Mucosa of descending colon (tissue), 3 donors: ENCODE data around the gene CEP170B. TPM values are rescaled to one million over a fixed set of nuclear protein-coding genes. Genes with fewer than 3 reads are reported as not detected.
"Not testable (repeated sequence)": the region's sequence is repeated elsewhere in the genome, so short reads cannot be mapped to it uniquely, and the experiment has no call there.

Source experiments
- ATAC-seq: fragments of 200-7000 bp; cut with Tn5 transposase; one replicate; pipeline ENCODE4 v1.9.1; 2020; ENCODE audit warnings: mild to moderate bottlenecking, moderate library complexity
- DNase-seq, 3 donors: peaks; one replicate each; pipeline ENCODE4 v3.0.0-alpha.2; 2020
- H3K36me3 ChIP-seq: fragments of 200-600 bp; one replicate; pipeline ENCODE4 v1.8.0; 2021; ENCODE audit warnings: low read depth, mild to moderate bottlenecking
- H3K4me1 ChIP-seq: fragments of 200-600 bp; one replicate; pipeline ENCODE4 v1.8.0; 2021; ENCODE audit warnings: low read depth, mild to moderate bottlenecking
- H3K4me3 ChIP-seq: fragments of 200-600 bp; one replicate; pipeline ENCODE4 v1.8.0; 2021; ENCODE audit warnings: mild to moderate bottlenecking
- H3K9me3 ChIP-seq: fragments of 200-600 bp; one replicate; pipeline ENCODE4 v1.8.0; 2021; ENCODE audit warnings: mild to moderate bottlenecking
- CTCF ChIP-seq: fragments of 200-600 bp; IDR thresholded peaks from one replicate; pipeline ENCODE4 v1.8.0; 2022; ENCODE audit warnings: antibody characterized with exemption, mild to moderate bottlenecking
- intact Hi-C, 2 donors: fragments of 100-400 bp; cut with DNase I in 1 of 2; cut with micrococcal nuclease in 1 of 2; formaldehyde crosslinking; loops; one replicate each; pipeline versions ENCODE4 v1.11.0 to v1.11.1; 2022; cut with DNase I, micrococcal nuclease
- total RNA-seq, 3 donors: library from RNA; stranded (reverse); fragmentation: NEBNext Ultra II Directional in 2 of 3; extraction: Animal tissue kit (Norgen Biotek cat#: 25700) in 2 of 3; gene quantifications; one replicate each; pipeline versions ENCODE4 v1.2.1 to v1.2.4, GENCODE V29; 2021 to 2023
- donor health status: DM: no; HTN: no; CAD: no; lungs with moderate emphysema.
- donor health status: DM: no; HTN: no; CAD: no.
- donor health status: DM: no; HTN: yes; CAD: no.

CEP170B gene
- total RNA-seq, 3 donors from 2014 or later, result 66.8 to 89.9 (median 69.9) TPM

DNA sequence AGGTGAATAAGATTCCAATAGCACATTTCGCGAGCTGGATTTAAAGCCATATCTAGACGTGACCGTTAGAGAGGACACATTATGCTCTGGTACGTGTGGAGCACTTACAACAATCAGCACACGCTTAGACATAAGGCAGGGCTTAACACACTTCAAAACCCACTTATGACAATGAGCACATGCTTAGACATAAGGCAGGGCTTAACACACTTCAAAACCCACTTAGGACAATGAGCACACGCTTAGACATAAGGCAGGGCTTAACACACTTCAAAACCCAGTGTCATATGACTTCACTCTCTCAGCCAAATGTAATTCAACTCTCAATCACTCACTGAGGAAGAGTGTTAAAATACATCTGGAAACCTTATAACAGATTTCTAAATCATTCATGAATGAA, 48.4 kb downstream of the CEP170B start:
- Histone ChIP-seq H3K4me3 (no peak overlapping the region), H3K4me1 (no peaks in the 10 kb centered on the region), H3K36me3 (no peaks in the 10 kb centered on the region), H3K9me3 (peaks cover 8% of the 10 kb centered on the region)
- no peak for TF ChIP-seq CTCF
- no peak for ATAC-seq
- no peak for DNase-seq
- intact Hi-C loops, result no loop called here

DNA sequence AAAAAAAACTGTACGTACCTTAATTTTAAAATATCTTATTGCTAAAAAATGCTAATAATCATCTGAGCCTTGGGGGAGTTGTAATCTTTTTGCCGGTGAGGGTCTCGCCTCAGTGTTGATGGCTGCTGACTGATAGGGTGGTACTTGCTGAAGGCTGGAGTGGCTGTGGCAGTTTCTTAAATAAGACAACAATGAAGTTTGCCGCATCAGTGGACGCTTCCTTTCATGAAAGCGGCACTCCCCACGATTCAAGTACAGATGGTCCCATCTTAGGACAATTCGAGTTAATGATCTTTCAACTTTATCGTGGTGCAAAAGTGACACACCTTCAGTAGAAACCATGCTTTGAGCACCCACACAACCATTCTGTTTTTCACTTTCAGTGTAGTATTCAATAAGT, 52.0 kb downstream of the CEP170B start:
- Histone ChIP-seq H3K9me3 (peaks cover 4% of the 10 kb centered on the region), H3K4me3 (no peak overlapping the region), H3K36me3 (no peaks in the 10 kb centered on the region), H3K4me1 (no peaks in the 10 kb centered on the region)
- intact Hi-C loops, result no loop called here
- no peak for TF ChIP-seq CTCF
- DNase-seq (no peak), ATAC-seq (no peak)

GRCh38 chr14:104917993-104918392, 52.9 kb downstream of the CEP170B start:
- no peaks in the 10 kb centered on the region for H3K36me3 ChIP-seq
- no peak for DNase-seq
- ATAC-seq, result no peak
- H3K9me3 ChIP-seq, result no peaks in the 10 kb centered on the region
- H3K4me3 ChIP-seq, result no peak overlapping the region
- H3K4me1 ChIP-seq, result no peaks in the 10 kb centered on the region
- TF ChIP-seq CTCF, result no peak
- intact Hi-C loops, result no loop called here

GRCh38 chr14:104919152-104919992, 54.3 kb downstream of the CEP170B start:
- intact Hi-C loops, H3K4me3 ChIP-seq, DNase-seq, H3K36me3 ChIP-seq, H3K4me1 ChIP-seq, ATAC-seq, H3K9me3 ChIP-seq: not testable (repeated sequence)

GRCh38 chr14:104919993-104920315, 54.9 kb downstream of the CEP170B start:
- TF ChIP-seq CTCF, result no peak
- Histone ChIP-seq H3K36me3 (no peaks in the 10 kb centered on the region), H3K9me3 (no peaks in the 10 kb centered on the region), H3K4me3 (no peak overlapping the region), H3K4me1 (no peaks in the 10 kb centered on the region)
- intact Hi-C loops, result no loop called here
- DNase-seq, result no peak
- ATAC-seq, result no peak

- no peak for DNase-seq
- no peaks in the 10 kb centered on the region for H3K4me1 ChIP-seq
- no peak for TF ChIP-seq CTCF
- ATAC-seq, result no peak
- H3K9me3 ChIP-seq, result no peaks in the 10 kb centered on the region
- intact Hi-C loops, result no loop called here
- H3K4me3 ChIP-seq, result no peak overlapping the region
- H3K36me3 ChIP-seq, result no peaks in the 10 kb centered on the region
These were observed 58.8 kb downstream of the CEP170B start for GRCh38 chr14:104923640-104924420.
